ENCODE data around the gene SEMA4C.
"Not testable (repeated sequence)": the region's sequence is repeated elsewhere in the genome, so short reads cannot be mapped to it uniquely, and the experiment has no call there.

The SEMA4C gene

DNA sequence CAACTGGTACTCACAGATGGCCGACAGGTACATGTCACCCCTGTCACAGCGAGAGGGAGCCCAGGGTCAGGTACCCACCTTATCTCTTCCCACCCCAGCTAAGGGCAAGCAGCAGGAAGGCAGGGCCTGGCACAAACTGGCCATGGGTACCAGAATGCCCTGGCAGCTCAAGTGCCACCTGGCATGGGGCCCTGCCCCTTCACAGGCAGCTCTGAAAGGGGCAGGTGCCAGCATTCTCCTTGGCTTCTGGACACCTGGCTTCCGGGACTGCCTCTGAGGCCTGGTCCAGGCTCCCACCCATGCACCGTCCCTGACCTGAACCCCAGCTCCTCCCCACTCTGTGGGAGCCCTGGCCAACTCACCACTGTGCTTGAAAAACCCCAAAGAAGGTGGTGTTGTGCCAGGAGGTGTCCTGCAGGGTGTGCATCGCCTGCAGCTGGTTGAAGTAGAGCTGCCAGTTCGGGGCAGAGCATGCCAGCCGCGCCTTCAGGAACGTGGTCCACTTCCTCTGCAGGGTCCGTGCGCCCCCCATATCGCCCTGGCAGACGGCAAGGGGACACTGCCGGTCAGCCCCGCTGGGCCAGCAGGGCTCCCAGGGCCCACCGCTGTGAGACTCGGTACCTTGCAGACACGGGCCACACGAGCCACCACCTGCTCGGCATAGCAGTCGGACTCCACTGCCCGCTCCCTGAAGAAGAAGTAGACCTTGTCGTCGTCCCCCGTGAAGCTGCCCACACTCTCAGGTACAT lies 5.4 kb downstream of the SEMA4C start:
- Histone ChIP-seq H3K4me2 (ENCODE audit: insufficient read depth, low read length, poor library complexity, severe bottlenecking) (no peak overlapping the region), H2AK5ac (ENCODE audit: low read depth, low read length) (no peak overlapping the region), H2BK12ac (ENCODE audit: low read length) (no peak overlapping the region), H3K27ac (replicated peaks; ENCODE audit: low read length) (no peak overlapping the region), H3K18ac (ENCODE audit: low read length) (no peak overlapping the region), H3K79me1 (ENCODE audit: low read depth, low read length) (peaks cover 38% of the 10 kb centered on the region), H3K9me3 (replicated peaks in 1 of 2; ENCODE audit: control insufficient read depth in 2 of 2, insufficient read depth in 1 of 2, low read depth in 1 of 2, low read length in 2 of 2) (no peaks in the 10 kb centered on the region), H3K9ac (ENCODE audit: low read depth, low read length, poor library complexity) (peak overlapping the region; percentile 60), H4K91ac (ENCODE audit: low read depth, low read length, poor library complexity) (no peak overlapping the region), H3K14ac (ENCODE audit: low read length) (no peak overlapping the region), H3K4me3 (ENCODE audit: low read length in 2 of 2) (no peak overlapping the region), H2BK120ac (ENCODE audit: low read depth, low read length) (no peak overlapping the region), H3K23ac (ENCODE audit: low read depth, low read length, poor library complexity) (peak overlapping the region; percentile 25), H3K4me1 (ENCODE audit: control insufficient read depth in 2 of 2, insufficient read depth in 1 of 2, low read depth in 1 of 2, low read length in 2 of 2) (peaks cover 4 to 10% of the 10 kb centered on the region in 2 donors), H3K4ac (ENCODE audit: low read length) (peak overlapping the region; percentile 66), H2BK15ac (ENCODE audit: low read length) (no peak overlapping the region), H4K8ac (ENCODE audit: low read depth, low read length) (no peak overlapping the region), H3K27me3 (ENCODE audit: control insufficient read depth in 3 of 3, insufficient read depth in 3 of 3, low read depth in 1 of 3, low read length in 3 of 3) (no peaks in the 10 kb centered on the region), H2BK5ac (ENCODE audit: low read length) (peak overlapping the region; percentile 19), H3K36me3 (replicated peaks in 1 of 2; ENCODE audit: control insufficient read depth in 2 of 2, insufficient read depth in 2 of 2, low read length in 2 of 2) (peaks cover 64 to 76% of the 10 kb centered on the region in 2 donors), H2AFZ (ENCODE audit: low read length) (no peak overlapping the region)
- no peak for DNase-seq (ENCODE audit: low spot score)
- WGBS, 2 donors (ENCODE audit: extremely low coverage in 2 of 2, insufficient read length in 2 of 2, insufficient replicate concordance in 1 of 2) = no CpG with 5 or more reads among the region's 25 CpGs

DNA sequence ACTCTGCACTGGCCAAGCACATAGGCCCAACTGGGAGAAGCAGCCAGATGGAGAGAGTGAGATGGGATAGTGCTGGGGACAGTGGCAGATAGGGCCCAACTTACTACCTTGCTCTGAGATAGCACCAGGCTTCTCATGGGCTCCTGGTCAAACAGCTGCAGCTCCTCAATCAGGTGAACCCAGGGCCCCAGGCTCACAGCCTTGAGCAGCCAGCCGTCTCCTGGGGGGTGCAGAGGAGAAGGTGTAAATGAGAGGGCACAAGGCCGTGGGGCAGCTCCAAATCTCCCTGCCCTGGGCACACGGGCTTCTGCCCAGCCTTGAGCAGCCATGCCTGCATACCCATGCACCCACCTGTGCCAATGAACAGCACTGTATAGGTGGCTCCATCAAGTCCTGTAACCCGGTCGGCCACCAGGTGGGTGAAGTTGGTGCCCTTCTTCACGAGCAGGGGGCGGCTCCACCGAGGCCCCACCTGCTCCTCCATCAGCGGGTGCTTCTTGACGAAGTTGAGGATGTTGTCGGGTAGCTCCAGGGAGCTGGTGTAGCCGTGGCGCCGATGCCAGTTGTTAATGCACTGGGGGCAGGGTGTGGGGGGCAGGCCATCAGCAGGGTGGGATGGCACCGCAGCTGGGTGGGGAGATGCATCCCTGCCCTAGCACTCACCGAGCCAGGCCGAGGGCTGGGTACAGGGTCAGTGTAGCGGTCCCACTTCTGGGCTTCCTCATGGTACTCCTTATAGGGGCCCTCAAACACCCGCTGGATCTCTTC lies 6.1 kb downstream of the SEMA4C start:
- H3K36me3 ChIP-seq (replicated peaks in 1 of 2; ENCODE audit: control insufficient read depth in 2 of 2, insufficient read depth in 2 of 2, low read length in 2 of 2) = peaks cover 64 to 76% of the 10 kb centered on the region in 2 donors
- peak overlapping the region; percentile 19 for H2BK5ac ChIP-seq (ENCODE audit: low read length)
- no peak overlapping the region for H3K9ac ChIP-seq (ENCODE audit: low read depth, low read length, poor library complexity)
- no peak overlapping the region for H3K4ac ChIP-seq (ENCODE audit: low read length)
- peaks cover 37% of the 10 kb centered on the region for H3K79me1 ChIP-seq (ENCODE audit: low read depth, low read length)
- no peak overlapping the region for H3K23ac ChIP-seq (ENCODE audit: low read depth, low read length, poor library complexity)
- no peak overlapping the region for H2AK5ac ChIP-seq (ENCODE audit: low read depth, low read length)
- H2BK120ac ChIP-seq (ENCODE audit: low read depth, low read length) = no peak overlapping the region
- H2AFZ ChIP-seq (ENCODE audit: low read length) = no peak overlapping the region
- DNase-seq (ENCODE audit: low spot score) = no peak
- H3K4me2 ChIP-seq (ENCODE audit: insufficient read depth, low read length, poor library complexity, severe bottlenecking) = no peak overlapping the region
- no peaks in the 10 kb centered on the region for H3K9me3 ChIP-seq (replicated peaks in 1 of 2; ENCODE audit: control insufficient read depth in 2 of 2, insufficient read depth in 1 of 2, low read depth in 1 of 2, low read length in 2 of 2)
- H4K91ac ChIP-seq (ENCODE audit: low read depth, low read length, poor library complexity) = no peak overlapping the region
- H3K4me3 ChIP-seq (ENCODE audit: low read length in 2 of 2) = no peak overlapping the region
- H3K27me3 ChIP-seq (ENCODE audit: control insufficient read depth in 3 of 3, insufficient read depth in 3 of 3, low read depth in 1 of 3, low read length in 3 of 3) = no peaks in the 10 kb centered on the region
- peaks cover 9 to 12% of the 10 kb centered on the region in 2 donors for H3K4me1 ChIP-seq (ENCODE audit: control insufficient read depth in 2 of 2, insufficient read depth in 1 of 2, low read depth in 1 of 2, low read length in 2 of 2)
- no peak overlapping the region for H2BK12ac ChIP-seq (ENCODE audit: low read length)
- no peak overlapping the region for H3K18ac ChIP-seq (ENCODE audit: low read length)
- no CpG with 5 or more reads among the region's 19 CpGs for WGBS, 2 donors (ENCODE audit: extremely low coverage in 2 of 2, insufficient read length in 2 of 2, insufficient replicate concordance in 1 of 2)
- H2BK15ac ChIP-seq (ENCODE audit: low read length) = no peak overlapping the region
- no peak overlapping the region for H3K14ac ChIP-seq (ENCODE audit: low read length)
- H4K8ac ChIP-seq (ENCODE audit: low read depth, low read length) = no peak overlapping the region
- no peak overlapping the region for H3K27ac ChIP-seq (replicated peaks; ENCODE audit: low read length)

DNA sequence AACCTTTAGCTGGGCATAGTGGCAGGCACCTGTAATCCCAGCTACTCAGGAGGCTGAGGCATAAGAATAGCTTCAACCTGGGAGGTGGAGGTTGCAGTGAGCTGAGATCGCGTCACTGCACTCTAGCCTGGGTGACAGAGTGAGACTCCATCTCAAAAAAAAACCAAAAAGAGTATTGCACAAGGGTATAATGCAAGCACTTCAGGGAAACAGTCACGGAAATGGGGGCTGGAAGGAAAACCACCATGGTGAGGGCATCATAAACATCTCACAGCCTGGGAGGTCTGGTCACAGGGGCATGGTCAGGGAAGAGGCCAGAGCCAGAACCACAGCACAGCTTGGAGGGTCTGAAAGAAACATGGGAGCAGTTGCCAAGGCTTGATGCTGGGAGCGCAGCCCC lies 6.8 kb downstream of the SEMA4C start:
- not testable (repeated sequence) for DNase-seq (ENCODE audit: low spot score); H2BK12ac ChIP-seq (ENCODE audit: low read length); H3K27me3 ChIP-seq (ENCODE audit: control insufficient read depth in 3 of 3, insufficient read depth in 3 of 3, low read depth in 1 of 3, low read length in 3 of 3); H3K27ac ChIP-seq (replicated peaks; ENCODE audit: low read length); H3K18ac ChIP-seq (ENCODE audit: low read length); H2AK5ac ChIP-seq (ENCODE audit: low read depth, low read length); H3K9me3 ChIP-seq (replicated peaks in 1 of 2; ENCODE audit: control insufficient read depth in 2 of 2, insufficient read depth in 1 of 2, low read depth in 1 of 2, low read length in 2 of 2); H2AFZ ChIP-seq (ENCODE audit: low read length); H3K4me2 ChIP-seq (ENCODE audit: insufficient read depth, low read length, poor library complexity, severe bottlenecking); H2BK15ac ChIP-seq (ENCODE audit: low read length); H3K14ac ChIP-seq (ENCODE audit: low read length); H3K4me3 ChIP-seq (ENCODE audit: low read length in 2 of 2); H3K23ac ChIP-seq (ENCODE audit: low read depth, low read length, poor library complexity); H2BK120ac ChIP-seq (ENCODE audit: low read depth, low read length); H3K9ac ChIP-seq (ENCODE audit: low read depth, low read length, poor library complexity); H3K4ac ChIP-seq (ENCODE audit: low read length); H2BK5ac ChIP-seq (ENCODE audit: low read length); H4K8ac ChIP-seq (ENCODE audit: low read depth, low read length); H4K91ac ChIP-seq (ENCODE audit: low read depth, low read length, poor library complexity)
- Histone ChIP-seq H3K4me1 (ENCODE audit: control insufficient read depth in 2 of 2, insufficient read depth in 1 of 2, low read depth in 1 of 2, low read length in 2 of 2) (peaks cover 9 to 15% of the 10 kb centered on the region in 2 donors), H3K36me3 (replicated peaks in 1 of 2; ENCODE audit: control insufficient read depth in 2 of 2, insufficient read depth in 2 of 2, low read length in 2 of 2) (peaks cover 64 to 76% of the 10 kb centered on the region in 2 donors), H3K79me1 (ENCODE audit: low read depth, low read length) (peaks cover 37% of the 10 kb centered on the region)
- WGBS, 2 donors (ENCODE audit: extremely low coverage in 2 of 2, insufficient read length in 2 of 2, insufficient replicate concordance in 1 of 2) = no CpG with 5 or more reads among the region's 4 CpGs

DNA sequence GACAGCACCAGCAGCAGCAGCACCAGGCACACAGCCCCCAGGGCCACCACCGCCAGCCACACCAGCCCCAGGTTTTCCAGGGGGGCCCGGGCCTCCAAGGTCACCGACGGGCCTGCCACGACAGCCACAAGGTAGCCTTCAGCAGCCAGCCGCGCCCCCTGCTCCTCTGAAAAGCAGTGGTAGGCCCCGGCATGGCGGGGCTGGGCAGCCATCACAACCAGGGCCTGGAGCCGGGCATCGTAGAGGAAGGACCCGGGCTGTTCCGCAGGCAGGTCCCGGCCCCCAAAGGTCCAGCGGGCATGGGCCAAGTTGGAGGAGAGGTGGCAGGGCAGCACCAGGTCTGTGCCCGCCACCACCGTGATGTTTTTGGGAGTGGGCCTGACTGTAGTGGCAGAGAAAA lies 8.8 kb downstream of the SEMA4C start:
- H3K9ac ChIP-seq (ENCODE audit: low read depth, low read length, poor library complexity) = peak overlapping the region; percentile 38
- H2AFZ ChIP-seq (ENCODE audit: low read length) = no peak overlapping the region
- H3K4me1 ChIP-seq (ENCODE audit: control insufficient read depth in 2 of 2, insufficient read depth in 1 of 2, low read depth in 1 of 2, low read length in 2 of 2) = peaks cover 11% of the 10 kb centered on the region in 2 donors
- no peak overlapping the region for H3K4ac ChIP-seq (ENCODE audit: low read length)
- H3K9me3 ChIP-seq (replicated peaks in 1 of 2; ENCODE audit: control insufficient read depth in 2 of 2, insufficient read depth in 1 of 2, low read depth in 1 of 2, low read length in 2 of 2) = no peaks in the 10 kb centered on the region
- H4K8ac ChIP-seq (ENCODE audit: low read depth, low read length) = no peak overlapping the region
- H3K4me3 ChIP-seq (ENCODE audit: low read length in 2 of 2) = no peak overlapping the region
- no peak overlapping the region for H2BK12ac ChIP-seq (ENCODE audit: low read length)
- no peak overlapping the region for H2AK5ac ChIP-seq (ENCODE audit: low read depth, low read length)
- peaks cover 21% of the 10 kb centered on the region for H3K79me1 ChIP-seq (ENCODE audit: low read depth, low read length)
- no peak overlapping the region for H4K91ac ChIP-seq (ENCODE audit: low read depth, low read length, poor library complexity)
- no peak for DNase-seq (ENCODE audit: low spot score)
- no peak overlapping the region for H2BK15ac ChIP-seq (ENCODE audit: low read length)
- peak overlapping the region; percentile 47 for H3K23ac ChIP-seq (ENCODE audit: low read depth, low read length, poor library complexity)
- H2BK120ac ChIP-seq (ENCODE audit: low read depth, low read length) = no peak overlapping the region
- H3K18ac ChIP-seq (ENCODE audit: low read length) = no peak overlapping the region
- H2BK5ac ChIP-seq (ENCODE audit: low read length) = peak overlapping the region; percentile 56
- no peak overlapping the region for H3K27ac ChIP-seq (replicated peaks; ENCODE audit: low read length)
- H3K27me3 ChIP-seq (ENCODE audit: control insufficient read depth in 3 of 3, insufficient read depth in 3 of 3, low read depth in 1 of 3, low read length in 3 of 3) = no peaks in the 10 kb centered on the region
- peaks cover 49 to 58% of the 10 kb centered on the region in 2 donors for H3K36me3 ChIP-seq (replicated peaks in 1 of 2; ENCODE audit: control insufficient read depth in 2 of 2, insufficient read depth in 2 of 2, low read length in 2 of 2)
- WGBS, 2 donors (ENCODE audit: extremely low coverage in 2 of 2, insufficient read length in 2 of 2, insufficient replicate concordance in 1 of 2) = no CpG with 5 or more reads among the region's 17 CpGs
- H3K14ac ChIP-seq (ENCODE audit: low read length) = no peak overlapping the region
- H3K4me2 ChIP-seq (ENCODE audit: insufficient read depth, low read length, poor library complexity, severe bottlenecking) = peak overlapping the region; percentile 0
